ENCODE results near the gene SLC44A5. TPM values are rescaled to one million over a fixed set of nuclear protein-coding genes. Genes with fewer than 3 reads are reported as not detected.

The SLC44A5 gene
- total RNA-seq, 3 donors from 2014 or later = 1.6 to 4.6 (median 4.2) TPM

GRCh38 chr1:75548721-75549480 lies 62.0 kb downstream of the SLC44A5 start:
- ATAC-seq = no peak
- no peak for TF ChIP-seq CTCF (IDR thresholded peaks at IDR 0.05)
- no peak for DNase-seq
- no peaks in the 10 kb centered on the region for H3K4me1 ChIP-seq (ENCODE audit: low read depth)
- no peaks in the 10 kb centered on the region for H3K9me3 ChIP-seq
- H3K4me3 ChIP-seq = no peak overlapping the region
- intact Hi-C loops (cut with DNase I, micrococcal nuclease) = no loop called here
- no peaks in the 10 kb centered on the region for H3K36me3 ChIP-seq (ENCODE audit: low read depth)

- no peaks in the 10 kb centered on the region for H3K36me3 ChIP-seq (ENCODE audit: low read depth)
- ATAC-seq = no peak
- H3K4me3 ChIP-seq = no peak overlapping the region
- no peaks in the 10 kb centered on the region for H3K9me3 ChIP-seq
- H3K4me1 ChIP-seq (ENCODE audit: low read depth) = no peaks in the 10 kb centered on the region
- intact Hi-C loops (cut with DNase I, micrococcal nuclease) = no loop called here
- DNase-seq = no peak
- no peak for TF ChIP-seq CTCF (IDR thresholded peaks at IDR 0.05)
These were observed 67.2 kb downstream of the SLC44A5 start for GRCh38 chr1:75543705-75544104.

GRCh38 chr1:75542818-75543570 lies 67.9 kb downstream of the SLC44A5 start:
- Histone ChIP-seq H3K4me1 (ENCODE audit: low read depth) (no peaks in the 10 kb centered on the region), H3K4me3 (no peak overlapping the region), H3K9me3 (no peaks in the 10 kb centered on the region), H3K36me3 (ENCODE audit: low read depth) (no peaks in the 10 kb centered on the region)
- no peak for TF ChIP-seq CTCF (IDR thresholded peaks at IDR 0.05)
- DNase-seq = no peak
- intact Hi-C loops (cut with DNase I, micrococcal nuclease) = no loop called here
- ATAC-seq = no peak

GRCh38 chr1:75539230-75540116 lies 71.4 kb downstream of the SLC44A5 start:
- Histone ChIP-seq H3K36me3 (ENCODE audit: low read depth) (no peaks in the 10 kb centered on the region), H3K4me1 (ENCODE audit: low read depth) (no peaks in the 10 kb centered on the region), H3K9me3 (no peaks in the 10 kb centered on the region), H3K4me3 (no peak overlapping the region)
- no peak for TF ChIP-seq CTCF (IDR thresholded peaks at IDR 0.05)
- ATAC-seq (no peak), DNase-seq (no peak)
- intact Hi-C loops (cut with DNase I, micrococcal nuclease) = no loop called here

- Histone ChIP-seq H3K4me3 (no peak overlapping the region), H3K9me3 (no peaks in the 10 kb centered on the region), H3K4me1 (ENCODE audit: low read depth) (no peaks in the 10 kb centered on the region), H3K36me3 (ENCODE audit: low read depth) (no peaks in the 10 kb centered on the region)
- no peak for TF ChIP-seq CTCF (IDR thresholded peaks at IDR 0.05)
- intact Hi-C loops (cut with DNase I, micrococcal nuclease) = no loop called here
- ATAC-seq (no peak), DNase-seq (no peak)
These were observed 77.8 kb downstream of the SLC44A5 start for GRCh38 chr1:75533085-75533484.

All from mucosa of descending colon (tissue), 3 donors.